NCI-H2227 treated with DMSO at 0.1 percent for 48 hours (cell line): Measurements from ENCODE around the gene LCLAT1.
"Not testable (repeated sequence)": the region's sequence is repeated elsewhere in the genome, so short reads cannot be mapped to it uniquely, and the experiment has no call there.

Source experiments
- DNase-seq: peaks from one replicate; lab custom pipeline; 2025; lab: John Stamatoyannopoulos, UW

LCLAT1 gene

GRCh38 chr2:30487603-30488002 lies 40.6 kb downstream of the LCLAT1 start:
- no peak for DNase-seq

- no peak for DNase-seq
Measured at GRCh38 chr2:30488012-30488659, 41.1 kb downstream of the LCLAT1 start.

GRCh38 chr2:30491225-30491624 lies 44.2 kb downstream of the LCLAT1 start:
- no peak for DNase-seq

GRCh38 chr2:30492185-30492584 lies 45.1 kb downstream of the LCLAT1 start:
- no peak for DNase-seq

GRCh38 chr2:30492619-30493018 lies 45.6 kb downstream of the LCLAT1 start:
- DNase-seq: no peak

- DNase-seq: no peak
Measured at GRCh38 chr2:30493440-30493839, 46.4 kb downstream of the LCLAT1 start.

GRCh38 chr2:30495896-30496295 lies 48.9 kb downstream of the LCLAT1 start:
- not testable (repeated sequence) for DNase-seq

- no peak for DNase-seq
Measured at GRCh38 chr2:30499681-30500080, 52.6 kb downstream of the LCLAT1 start.

- no peak for DNase-seq
Measured at GRCh38 chr2:30500699-30501098, 53.7 kb downstream of the LCLAT1 start.

- DNase-seq: no peak
Measured at GRCh38 chr2:30502310-30502709, 55.3 kb downstream of the LCLAT1 start.

- DNase-seq: no peak
Measured at GRCh38 chr2:30503007-30503694, 56.1 kb downstream of the LCLAT1 start.

GRCh38 chr2:30503695-30504052 lies 56.6 kb downstream of the LCLAT1 start:
- no peak for DNase-seq

- DNase-seq: no peak
Measured at GRCh38 chr2:30504731-30505130, 57.7 kb downstream of the LCLAT1 start.

- no peak for DNase-seq
Measured at GRCh38 chr2:30505500-30506180, 58.6 kb downstream of the LCLAT1 start.

GRCh38 chr2:30507460-30507859 lies 60.4 kb downstream of the LCLAT1 start:
- not testable (repeated sequence) for DNase-seq

GRCh38 chr2:30509716-30510115 lies 62.7 kb downstream of the LCLAT1 start:
- no peak for DNase-seq

- DNase-seq: no peak
Measured at GRCh38 chr2:30510409-30510808, 63.4 kb downstream of the LCLAT1 start.

- DNase-seq: no peak
Measured at GRCh38 chr2:30511122-30512083, 64.4 kb downstream of the LCLAT1 start.

- peak; percentile 6 for DNase-seq
Measured at GRCh38 chr2:30512243-30512886, 65.3 kb downstream of the LCLAT1 start.

- DNase-seq: not testable (repeated sequence)
Measured at GRCh38 chr2:30513649-30514048, 66.6 kb downstream of the LCLAT1 start.

GRCh38 chr2:30514134-30514847 lies 67.2 kb downstream of the LCLAT1 start:
- no peak for DNase-seq
